ENCODE data around the gene LDHA. TPM values are rescaled to one million over a fixed set of nuclear protein-coding genes. Genes with fewer than 3 reads are reported as not detected.

LDHA gene
- total and polyA plus RNA-seq, 12 donors = 130 to 2,236 (median 448) TPM

- H3K4me1 ChIP-seq (replicated peaks in 1 of 2) = no peaks in the 10 kb centered on the region
- H3K27ac ChIP-seq = no peak overlapping the region
- 82 to 90% (median 87%) methylated on average over 4 of the region's 4 CpGs for WGBS, 4 donors
- no peaks in the 10 kb centered on the region for H3K9me3 ChIP-seq (replicated peaks in 1 of 3)
- H3K27me3 ChIP-seq = no peaks in the 10 kb centered on the region
- intact Hi-C loops (cut with DNase I) = no loop called here
- TF ChIP-seq CTCF (IDR thresholded peaks at IDR 0.05) (no peak), POLR2A (IDR thresholded peaks at IDR 0.05) (no peak)
- H3K36me3 ChIP-seq (replicated peaks in 1 of 2) = peaks cover 0 to 58% of the 10 kb centered on the region in 2 donors
- peak in 1 of 7 donors; percentile 62 for DNase-seq
- no peak overlapping the region for H3K4me3 ChIP-seq
Measured at GRCh38 chr11:18365741-18366140, 28.6 kb upstream of the LDHA start.

GRCh38 chr11:18366286-18366685 is 28.1 kb upstream of the LDHA start:
- TF ChIP-seq CTCF (IDR thresholded peaks at IDR 0.05) = no peak
- TF ChIP-seq POLR2A (IDR thresholded peaks at IDR 0.05) = no peak
- 76 to 83% (median 79%) methylated on average over 4 of the region's 4 CpGs for WGBS, 4 donors
- H3K27ac ChIP-seq = no peak overlapping the region
- no peak for DNase-seq
- no peaks in the 10 kb centered on the region for H3K4me1 ChIP-seq (replicated peaks in 1 of 2)
- intact Hi-C loops (cut with DNase I) = no loop called here
- H3K4me3 ChIP-seq = no peak overlapping the region
- H3K9me3 ChIP-seq (replicated peaks in 1 of 3) = no peaks in the 10 kb centered on the region
- peaks cover 0 to 52% of the 10 kb centered on the region in 2 donors for H3K36me3 ChIP-seq (replicated peaks in 1 of 2)
- no peaks in the 10 kb centered on the region for H3K27me3 ChIP-seq

GRCh38 chr11:18367431-18367830 is 26.9 kb upstream of the LDHA start:
- TF ChIP-seq CTCF (IDR thresholded peaks at IDR 0.05) = no peak
- no peak for TF ChIP-seq POLR2A (IDR thresholded peaks at IDR 0.05)
- H3K9me3 ChIP-seq (replicated peaks in 1 of 3) = no peaks in the 10 kb centered on the region
- H3K36me3 ChIP-seq (replicated peaks in 1 of 2) = peaks cover 0 to 41% of the 10 kb centered on the region in 2 donors
- H3K27ac ChIP-seq = no peak overlapping the region
- no peaks in the 10 kb centered on the region for H3K4me1 ChIP-seq (replicated peaks in 1 of 2)
- intact Hi-C loops (cut with DNase I) = no loop called here
- DNase-seq = no peak
- no peak overlapping the region for H3K4me3 ChIP-seq
- WGBS, 4 donors = 90 to 100% (median 97%) methylated on average over 3 of the region's 3 CpGs
- no peaks in the 10 kb centered on the region for H3K27me3 ChIP-seq

- peaks cover 0 to 33% of the 10 kb centered on the region in 2 donors for H3K36me3 ChIP-seq (replicated peaks in 1 of 2)
- no peaks in the 10 kb centered on the region for H3K9me3 ChIP-seq (replicated peaks in 1 of 3)
- intact Hi-C loops (cut with DNase I) = no loop called here
- H3K27me3 ChIP-seq = no peaks in the 10 kb centered on the region
- no peak for TF ChIP-seq POLR2A (IDR thresholded peaks at IDR 0.05)
- TF ChIP-seq CTCF (IDR thresholded peaks at IDR 0.05) = no peak
- no peak for DNase-seq
- no peak overlapping the region for H3K27ac ChIP-seq
- WGBS, 4 donors = 69 to 84% (median 80%) methylated on average over 2 of the region's 2 CpGs
- H3K4me3 ChIP-seq = no peak overlapping the region
- no peaks in the 10 kb centered on the region for H3K4me1 ChIP-seq (replicated peaks in 1 of 2)
Measured at GRCh38 chr11:18368221-18368620, 26.1 kb upstream of the LDHA start.

Measured in adrenal gland (tissue), 12 donors.